HepG2 (cell line): ENCODE data around the gene HSF4. TPM values are rescaled to one million over a fixed set of nuclear protein-coding genes. Genes with fewer than 3 reads are reported as not detected.
A peak's percentile ranks its signal among the peaks of the same experiment; 100 is the strongest.

Experiments
- ARNT ChIP-seq: fragments of 450-650 bp; IDR thresholded peaks from 2 replicates; pipeline ENCODE4 v1.6.1; 2017
- CREB3 ChIP-seq: sonication (generic); formaldehyde crosslinking; IDR thresholded peaks from 2 replicates; pipeline ENCODE4 v1.5.0; 2020; ENCODE audit warnings: missing genetic modification reagents
- FOXC1 ChIP-seq: sonication (generic); formaldehyde crosslinking; IDR thresholded peaks from 2 replicates; pipeline ENCODE4 v1.8.0; 2022; ENCODE audit warnings: mild to moderate bottlenecking, missing genetic modification reagents, borderline replicate concordance
- MIER2 ChIP-seq: IDR thresholded peaks from 2 replicates; pipeline ENCODE4 v1.6.1; 2016; ENCODE audit warnings: missing biosample characterization, missing genetic modification reagents
- MTA1 ChIP-seq: sonication (generic); formaldehyde crosslinking; IDR thresholded peaks from 2 replicates; pipeline ENCODE4 v1.4.0; 2020; ENCODE audit warnings: missing genetic modification reagents, mild to moderate bottlenecking, borderline replicate concordance
- ONECUT2 ChIP-seq: sonication (generic); formaldehyde crosslinking; IDR thresholded peaks from 2 replicates; pipeline ENCODE4 v1.4.0; 2020; ENCODE audit warnings: missing genetic modification reagents
- THAP9 ChIP-seq: sonication (generic); formaldehyde crosslinking; IDR thresholded peaks from 2 replicates; pipeline ENCODE4; 2020; ENCODE audit warnings: missing genetic modification reagents, mild to moderate bottlenecking, borderline replicate concordance
- ZBTB46 ChIP-seq: sonication (generic); formaldehyde crosslinking; IDR thresholded peaks from 2 replicates; pipeline ENCODE4 v1.4.0; 2020; ENCODE audit warnings: mild to moderate bottlenecking, missing genetic modification reagents, borderline replicate concordance
- ZNF550 ChIP-seq: sonication (generic); formaldehyde crosslinking; IDR thresholded peaks from 2 replicates; pipeline ENCODE4 v1.4.0; 2020; ENCODE audit warnings: mild to moderate bottlenecking, missing genetic modification reagents, borderline replicate concordance
- ZSCAN25 ChIP-seq: sonication (generic); formaldehyde crosslinking; IDR thresholded peaks from 2 replicates; pipeline ENCODE4 v1.8.0; 2022; ENCODE audit warnings: mild to moderate bottlenecking, missing genetic modification reagents
- polyA plus RNA-seq, 8 experiments: library from polyadenylated mRNA; depleted of rRNA in 3 of 8; stranded (reverse) in 7 of 8; unstranded in 1 of 8; fragments of >200 nt; fragmentation: Illumina TruSeq in 4 of 8; extraction: Trizol in 4 of 8; gene quantifications; 2 replicates each; pipeline versions ENCODE4 v1.2.1 to v1.2.3, GENCODE V29; 2011 to 2016; ENCODE audit warnings: low read depth in 4 of 8, missing spikeins in 1 of 8, mixed read lengths in 1 of 8; ENCODE audit not compliant: insufficient read depth in 1 of 8
- total RNA-seq, 5 experiments: library from RNA; depleted of rRNA; stranded (reverse); fragments of >200 nt; fragmentation: Illumina TruSeq; extraction: Trizol; gene quantifications; 2 replicates each; pipeline ENCODE4 v1.2.3, GENCODE V29; 2016; ENCODE audit warnings: low read depth in 1 of 5

HSF4 gene
- total and polyA plus RNA-seq, 2 of the 13 experiments (the other 11 are each of a cell fraction or from before 2014, with no cell fraction given), result 3.5 to 16.9 TPM

GRCh38 chr16:67185651-67186134, 21.1 kb downstream of the HSF4 start (continued):
- 0 out of 2 replicates have a peak, but pooled peaks have one; percentile 4 for TF ChIP-seq ZBTB46
- 0 out of 2 replicates have a peak, but pooled peaks have one; percentile 1 for TF ChIP-seq THAP9 (CRISPR knock-in tag)
- no peak for TF ChIP-seq MIER2
- no peak for TF ChIP-seq ONECUT2 (CRISPR knock-in tag)
- no peak; the same call in 1 of the 2 replicates for TF ChIP-seq FOXC1 (CRISPR knock-in tag)
- TF ChIP-seq ZNF550 (CRISPR knock-in tag), result no peak
- no peak for TF ChIP-seq MTA1 (CRISPR knock-in tag)
- no peak for TF ChIP-seq ARNT
- TF ChIP-seq ZSCAN25 (CRISPR knock-in tag), result peak; percentile 4; the same call in 1 of the 2 replicates
- no peak for TF ChIP-seq CREB3 (CRISPR knock-in tag)
